ENCODE results near the gene FLYWCH1. TPM values are rescaled to one million over a fixed set of nuclear protein-coding genes. Genes with fewer than 3 reads are reported as not detected.

Gene FLYWCH1
- total and polyA plus RNA-seq, 2 of the 8 experiments (the other 6 are each of a cell fraction or from before 2014, with no cell fraction given), result 12.4 to 23.5 TPM

DNA sequence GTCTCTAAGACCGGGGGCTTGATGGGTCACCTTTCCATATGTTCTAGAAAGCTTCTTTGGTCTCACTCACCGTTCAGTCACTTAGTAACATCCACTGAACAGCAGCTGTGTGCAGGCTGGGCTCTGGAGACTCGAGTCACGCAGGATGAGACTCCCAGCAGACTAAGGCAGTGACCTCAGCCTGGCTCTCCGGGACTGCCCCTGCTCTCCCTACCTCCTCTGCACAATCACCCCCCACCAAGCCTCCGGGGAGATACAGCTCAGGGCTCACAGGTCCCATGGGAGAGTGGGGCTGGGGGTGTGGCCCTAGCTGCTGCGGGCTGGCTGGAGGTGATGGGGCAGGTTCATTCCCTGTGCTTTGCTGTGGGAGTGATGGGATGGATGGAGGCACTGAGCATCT is 14.6 kb upstream of the FLYWCH1 start:
- Histone ChIP-seq H4K20me1 (replicated peaks in 1 of 2; ENCODE audit: control insufficient read depth in 1 of 2, insufficient read depth in 2 of 2, low read length in 2 of 2) (peaks cover 0 to 5% of the 10 kb centered on the region in 2 experiments), H3K4me2 (ENCODE audit: insufficient read depth in 1 of 2, low read depth in 2 of 2, low read length in 2 of 2) (no peak overlapping the region), H3K4me3 (ENCODE audit: extremely low read depth in 1 of 4, insufficient read depth in 2 of 4, low read depth in 3 of 4, low read length in 4 of 4) (no peak overlapping the region), H4K8ac (ENCODE audit: extremely low read depth, insufficient read depth, low read length) (no peak overlapping the region), H2BK15ac (ENCODE audit: low read length) (no peak overlapping the region), H3K23me2 (ENCODE audit: low read depth, low read length) (no peaks in the 10 kb centered on the region), H3K23ac (ENCODE audit: insufficient read length) (no peak overlapping the region), H3K14ac (ENCODE audit: insufficient read length) (no peak overlapping the region), H3K27me3 (replicated peaks in 1 of 4; ENCODE audit: control insufficient read depth in 3 of 4, extremely low read depth in 1 of 4, insufficient read depth in 3 of 4, low read length in 3 of 4) (no peaks in the 10 kb centered on the region), H3K4ac (replicated peaks; ENCODE audit: insufficient read length, low read depth, low read length) (no peak overlapping the region), H3K79me1 (ENCODE audit: low read depth, low read length) (no peaks in the 10 kb centered on the region), H3K56ac (replicated peaks; ENCODE audit: insufficient read length, low read depth, low read length) (no peak overlapping the region), H3K4me1 (replicated peaks in 1 of 4; ENCODE audit: control insufficient read depth in 3 of 4, insufficient read depth in 4 of 4, low read length in 3 of 4) (no peaks in the 10 kb centered on the region), H2BK120ac (replicated peaks; ENCODE audit: low read depth, low read length) (no peak overlapping the region), H2BK5ac (ENCODE audit: low read depth, low read length) (no peak overlapping the region), H3K18ac (ENCODE audit: extremely low read depth, low read length) (no peak overlapping the region), H2BK20ac (ENCODE audit: low read length) (no peak overlapping the region; the same call in 1 of the 2 replicates), H3K36me3 (ENCODE audit: control insufficient read depth in 2 of 4, insufficient read depth in 4 of 4, low read length in 3 of 4) (no peaks in the 10 kb centered on the region; a peak in 2 of 8 replicates), H3K9ac (replicated peaks in 1 of 4; ENCODE audit: extremely low read depth in 1 of 4, low read depth in 3 of 4, low read length in 3 of 4) (no peak overlapping the region), H3K79me2 (ENCODE audit: control insufficient read depth in 1 of 2, insufficient read depth in 2 of 2, low read length in 2 of 2) (no peaks in the 10 kb centered on the region), H3K27ac (ENCODE audit: low read depth, low read length) (no peak overlapping the region), H2AK5ac (ENCODE audit: low read depth, low read length) (no peak overlapping the region), H2AFZ (ENCODE audit: low read length) (no peak overlapping the region), H4K5ac (ENCODE audit: insufficient read length, low read depth, low read length) (no peak overlapping the region), H4K91ac (replicated peaks; ENCODE audit: insufficient read length, low read length) (no peak overlapping the region), H3K9me3 (ENCODE audit: insufficient read depth in 2 of 2, low read depth in 1 of 2, low read length in 1 of 2) (no peaks in the 10 kb centered on the region), H2BK12ac (ENCODE audit: low read depth, low read length) (no peak overlapping the region)
- WGBS, 2 experiments (ENCODE audit: extremely low coverage in 1 of 2, insufficient coverage in 1 of 2, insufficient read length in 1 of 2, insufficient replicate concordance in 2 of 2, low coverage in 1 of 2, low lambda C conversion rate in 2 of 2, missing lambda C conversion rate in 1 of 2), result 85% methylated on average over 7 of the region's 7 CpGs; no CpG with 5 or more reads in 1 of the 2 experiments
- CTCF ChIA-PET (ENCODE audit: partially characterized antibody), result interaction anchor here (0.7 to 1.3 kb wide), 7 partner anchors 10 to 128 kb away, joined by 3 to 4 read pairs (median 3); no protein-coding TSS in a partner anchor
- DNase-seq (ENCODE audit: low read depth in 1 of 2, low spot score in 2 of 2) (no peak), FAIRE-seq (no peak)
- POLR2A ChIA-PET (ENCODE audit: partially characterized antibody), result interaction anchor here (0.6 to 1.3 kb wide), 3 partner anchors 10 to 24 kb away, joined by 3 read pairs; partner anchors contain the start of gene FLYWCH2
- TF ChIP-seq SRF (IDR thresholded peaks at IDR 0.05; ENCODE audit: low read depth, low read length), result no peak
- TF ChIP-seq RBBP5 (IDR thresholded peaks at IDR 0.05; ENCODE audit: borderline replicate concordance, low read depth, low read length), result no peak
- TF ChIP-seq, protein P1, sequence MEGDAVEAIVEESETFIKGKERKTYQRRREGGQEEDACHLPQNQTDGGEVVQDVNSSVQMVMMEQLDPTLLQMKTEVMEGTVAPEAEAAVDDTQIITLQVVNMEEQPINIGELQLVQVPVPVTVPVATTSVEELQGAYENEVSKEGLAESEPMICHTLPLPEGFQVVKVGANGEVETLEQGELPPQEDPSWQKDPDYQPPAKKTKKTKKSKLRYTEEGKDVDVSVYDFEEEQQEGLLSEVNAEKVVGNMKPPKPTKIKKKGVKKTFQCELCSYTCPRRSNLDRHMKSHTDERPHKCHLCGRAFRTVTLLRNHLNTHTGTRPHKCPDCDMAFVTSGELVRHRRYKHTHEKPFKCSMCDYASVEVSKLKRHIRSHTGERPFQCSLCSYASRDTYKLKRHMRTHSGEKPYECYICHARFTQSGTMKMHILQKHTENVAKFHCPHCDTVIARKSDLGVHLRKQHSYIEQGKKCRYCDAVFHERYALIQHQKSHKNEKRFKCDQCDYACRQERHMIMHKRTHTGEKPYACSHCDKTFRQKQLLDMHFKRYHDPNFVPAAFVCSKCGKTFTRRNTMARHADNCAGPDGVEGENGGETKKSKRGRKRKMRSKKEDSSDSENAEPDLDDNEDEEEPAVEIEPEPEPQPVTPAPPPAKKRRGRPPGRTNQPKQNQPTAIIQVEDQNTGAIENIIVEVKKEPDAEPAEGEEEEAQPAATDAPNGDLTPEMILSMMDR (IDR thresholded peaks at IDR 0.05; ENCODE audit: control extremely low read depth in 1 of 3, insufficient read depth in 1 of 3, low read depth in 1 of 3, low read length in 3 of 3), result no peak
- TF ChIP-seq KDM5A (IDR thresholded peaks at IDR 0.05; ENCODE audit: low read length), result no peak
- TF ChIP-seq GTF2F1 (IDR thresholded peaks at IDR 0.05; ENCODE audit: borderline replicate concordance, low read depth, low read length), result no peak
- TF ChIP-seq SP2 (IDR thresholded peaks at IDR 0.05; ENCODE audit: low read length), result no peak
- no peak for TF ChIP-seq CBX5 (IDR thresholded peaks at IDR 0.05; ENCODE audit: low read depth, low read length)
- TF ChIP-seq SAP30 (IDR thresholded peaks at IDR 0.05; ENCODE audit: insufficient read depth, insufficient replicate concordance, low read length), result no peak
- no peak for TF ChIP-seq MAFK (IDR thresholded peaks at IDR 0.05; ENCODE audit: low read depth, low read length)
- TF ChIP-seq RFX5 (IDR thresholded peaks at IDR 0.05; ENCODE audit: borderline replicate concordance, low read depth, low read length), result no peak
- TF ChIP-seq POU5F1 (IDR thresholded peaks at IDR 0.05; ENCODE audit: low read depth, low read length), result no peak

All from H1 (cell line).